CD4-positive, alpha-beta T cell treated with Interleukin-6 at 100 ng/mL for 8 hours (primary cell): ENCODE data around the gene SYT1.
"Not testable (repeated sequence)": the region's sequence is repeated elsewhere in the genome, so short reads cannot be mapped to it uniquely, and the experiment has no call there.

Experiments used
- DNase-seq: peaks from one replicate; pipeline ENCODE4 v3.0.0-alpha.2; 2020; ENCODE audit warnings: mixed read lengths, low spot score

The SYT1 gene

GRCh38 chr12:78966926-78967325 is 102.4 kb downstream of the SYT1 start:
- no peak for DNase-seq

- no peak for DNase-seq
Observed at GRCh38 chr12:78968226-78968625, 103.7 kb downstream of the SYT1 start.

GRCh38 chr12:78970041-78970440 is 105.5 kb downstream of the SYT1 start:
- DNase-seq = no peak

- no peak for DNase-seq
Observed at GRCh38 chr12:78977304-78977867, 112.8 kb downstream of the SYT1 start.

GRCh38 chr12:78994168-78994791 is 129.7 kb downstream of the SYT1 start:
- DNase-seq = no peak

GRCh38 chr12:79000501-79000900 is 135.9 kb downstream of the SYT1 start:
- DNase-seq = no peak

GRCh38 chr12:79001404-79001803 is 136.8 kb downstream of the SYT1 start:
- no peak for DNase-seq

GRCh38 chr12:79006306-79006705 is 141.7 kb downstream of the SYT1 start:
- DNase-seq = no peak

GRCh38 chr12:79008591-79008990 is 144.0 kb downstream of the SYT1 start:
- DNase-seq = no peak

- DNase-seq = no peak
Observed at GRCh38 chr12:79012636-79013035, 148.1 kb downstream of the SYT1 start.

GRCh38 chr12:79016181-79016580 is 151.6 kb downstream of the SYT1 start:
- DNase-seq = no peak

GRCh38 chr12:79019672-79020071 is 155.1 kb downstream of the SYT1 start:
- DNase-seq = no peak

- no peak for DNase-seq
Observed at GRCh38 chr12:79020106-79020505, 155.5 kb downstream of the SYT1 start.

GRCh38 chr12:79021021-79021420 is 156.4 kb downstream of the SYT1 start:
- no peak for DNase-seq

- DNase-seq = no peak
Observed at GRCh38 chr12:79023261-79023660, 158.7 kb downstream of the SYT1 start.

- no peak for DNase-seq
Observed at GRCh38 chr12:79023784-79024183, 159.2 kb downstream of the SYT1 start.

GRCh38 chr12:79033788-79034187 is 169.2 kb downstream of the SYT1 start:
- DNase-seq = no peak

GRCh38 chr12:79044748-79045147 is 180.2 kb downstream of the SYT1 start:
- DNase-seq = not testable (repeated sequence)

GRCh38 chr12:79045149-79045703 is 180.7 kb downstream of the SYT1 start:
- not testable (repeated sequence) for DNase-seq

GRCh38 chr12:79046021-79046420 is 181.4 kb downstream of the SYT1 start:
- DNase-seq = no peak

- no peak for DNase-seq
Observed at GRCh38 chr12:79048962-79049361, 184.4 kb downstream of the SYT1 start.

GRCh38 chr12:79053394-79053793 is 188.8 kb downstream of the SYT1 start:
- DNase-seq = no peak

GRCh38 chr12:79055926-79056674 is 191.5 kb downstream of the SYT1 start:
- no peak for DNase-seq
